Measurements from ENCODE around the gene POMT1.

GRCh38 chr9:131559421-131560000, 56.8 kb downstream of the POMT1 start:
- TF ChIP-seq, protein P1, sequence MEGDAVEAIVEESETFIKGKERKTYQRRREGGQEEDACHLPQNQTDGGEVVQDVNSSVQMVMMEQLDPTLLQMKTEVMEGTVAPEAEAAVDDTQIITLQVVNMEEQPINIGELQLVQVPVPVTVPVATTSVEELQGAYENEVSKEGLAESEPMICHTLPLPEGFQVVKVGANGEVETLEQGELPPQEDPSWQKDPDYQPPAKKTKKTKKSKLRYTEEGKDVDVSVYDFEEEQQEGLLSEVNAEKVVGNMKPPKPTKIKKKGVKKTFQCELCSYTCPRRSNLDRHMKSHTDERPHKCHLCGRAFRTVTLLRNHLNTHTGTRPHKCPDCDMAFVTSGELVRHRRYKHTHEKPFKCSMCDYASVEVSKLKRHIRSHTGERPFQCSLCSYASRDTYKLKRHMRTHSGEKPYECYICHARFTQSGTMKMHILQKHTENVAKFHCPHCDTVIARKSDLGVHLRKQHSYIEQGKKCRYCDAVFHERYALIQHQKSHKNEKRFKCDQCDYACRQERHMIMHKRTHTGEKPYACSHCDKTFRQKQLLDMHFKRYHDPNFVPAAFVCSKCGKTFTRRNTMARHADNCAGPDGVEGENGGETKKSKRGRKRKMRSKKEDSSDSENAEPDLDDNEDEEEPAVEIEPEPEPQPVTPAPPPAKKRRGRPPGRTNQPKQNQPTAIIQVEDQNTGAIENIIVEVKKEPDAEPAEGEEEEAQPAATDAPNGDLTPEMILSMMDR (IDR thresholded peaks at IDR 0.05): no peak
- TF ChIP-seq EZH2 (IDR thresholded peaks at IDR 0.05) (no peak), EZH2phosphoT487 (IDR thresholded peaks at IDR 0.05) (no peak)
